Measurements from ENCODE around the gene PP2D1.
"Not testable (repeated sequence)": the region's sequence is repeated elsewhere in the genome, so short reads cannot be mapped to it uniquely, and the experiment has no call there.

DNA sequence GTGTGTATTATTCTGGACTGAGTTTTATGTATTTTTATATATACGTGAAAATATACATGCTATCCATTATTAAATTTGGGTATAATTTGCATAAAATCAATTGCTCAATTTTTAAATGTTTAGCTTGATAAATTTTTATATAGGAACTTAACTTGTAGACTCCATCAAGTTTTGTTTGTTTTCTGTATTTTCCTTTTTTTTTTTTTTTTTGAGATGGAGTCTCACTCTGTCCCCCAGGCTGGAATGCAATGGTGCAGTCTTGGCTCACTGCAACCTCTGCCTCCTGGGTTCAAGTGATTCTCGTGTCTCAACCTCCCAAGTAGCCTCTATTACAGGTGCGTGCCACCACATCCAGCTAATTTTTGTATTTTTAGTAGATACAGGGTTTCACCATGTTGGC, 4.0 kb upstream of the PP2D1 start:
- not testable (repeated sequence) for TF ChIP-seq STAT6 (CRISPR knock-in tag; conservative IDR thresholded peaks at IDR 0.05; ENCODE audit: low read depth); ATF2 (CRISPR knock-in tag; IDR thresholded peaks at IDR 0.05; ENCODE audit: borderline replicate concordance, low read depth); ZNF219 (CRISPR knock-in tag; IDR thresholded peaks at IDR 0.05; ENCODE audit: borderline replicate concordance); ZBTB43 (CRISPR knock-in tag; IDR thresholded peaks at IDR 0.05); ZNF396 (CRISPR knock-in tag; IDR thresholded peaks at IDR 0.05; ENCODE audit: borderline replicate concordance); JAZF1 (CRISPR knock-in tag; IDR thresholded peaks at IDR 0.05); FOXJ3 (CRISPR knock-in tag; IDR thresholded peaks at IDR 0.05; ENCODE audit: borderline replicate concordance); MAX (CRISPR knock-in tag; IDR thresholded peaks at IDR 0.05); EMX1 (CRISPR knock-in tag; IDR thresholded peaks at IDR 0.05); PRDM15 (CRISPR knock-in tag; IDR thresholded peaks at IDR 0.05); ELF4 (CRISPR knock-in tag; IDR thresholded peaks at IDR 0.05; ENCODE audit: low read depth)
- TF ChIP-seq, protein P1, sequence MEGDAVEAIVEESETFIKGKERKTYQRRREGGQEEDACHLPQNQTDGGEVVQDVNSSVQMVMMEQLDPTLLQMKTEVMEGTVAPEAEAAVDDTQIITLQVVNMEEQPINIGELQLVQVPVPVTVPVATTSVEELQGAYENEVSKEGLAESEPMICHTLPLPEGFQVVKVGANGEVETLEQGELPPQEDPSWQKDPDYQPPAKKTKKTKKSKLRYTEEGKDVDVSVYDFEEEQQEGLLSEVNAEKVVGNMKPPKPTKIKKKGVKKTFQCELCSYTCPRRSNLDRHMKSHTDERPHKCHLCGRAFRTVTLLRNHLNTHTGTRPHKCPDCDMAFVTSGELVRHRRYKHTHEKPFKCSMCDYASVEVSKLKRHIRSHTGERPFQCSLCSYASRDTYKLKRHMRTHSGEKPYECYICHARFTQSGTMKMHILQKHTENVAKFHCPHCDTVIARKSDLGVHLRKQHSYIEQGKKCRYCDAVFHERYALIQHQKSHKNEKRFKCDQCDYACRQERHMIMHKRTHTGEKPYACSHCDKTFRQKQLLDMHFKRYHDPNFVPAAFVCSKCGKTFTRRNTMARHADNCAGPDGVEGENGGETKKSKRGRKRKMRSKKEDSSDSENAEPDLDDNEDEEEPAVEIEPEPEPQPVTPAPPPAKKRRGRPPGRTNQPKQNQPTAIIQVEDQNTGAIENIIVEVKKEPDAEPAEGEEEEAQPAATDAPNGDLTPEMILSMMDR (IDR thresholded peaks at IDR 0.05) = not testable (repeated sequence)
- TF ChIP-seq, protein P2, sequence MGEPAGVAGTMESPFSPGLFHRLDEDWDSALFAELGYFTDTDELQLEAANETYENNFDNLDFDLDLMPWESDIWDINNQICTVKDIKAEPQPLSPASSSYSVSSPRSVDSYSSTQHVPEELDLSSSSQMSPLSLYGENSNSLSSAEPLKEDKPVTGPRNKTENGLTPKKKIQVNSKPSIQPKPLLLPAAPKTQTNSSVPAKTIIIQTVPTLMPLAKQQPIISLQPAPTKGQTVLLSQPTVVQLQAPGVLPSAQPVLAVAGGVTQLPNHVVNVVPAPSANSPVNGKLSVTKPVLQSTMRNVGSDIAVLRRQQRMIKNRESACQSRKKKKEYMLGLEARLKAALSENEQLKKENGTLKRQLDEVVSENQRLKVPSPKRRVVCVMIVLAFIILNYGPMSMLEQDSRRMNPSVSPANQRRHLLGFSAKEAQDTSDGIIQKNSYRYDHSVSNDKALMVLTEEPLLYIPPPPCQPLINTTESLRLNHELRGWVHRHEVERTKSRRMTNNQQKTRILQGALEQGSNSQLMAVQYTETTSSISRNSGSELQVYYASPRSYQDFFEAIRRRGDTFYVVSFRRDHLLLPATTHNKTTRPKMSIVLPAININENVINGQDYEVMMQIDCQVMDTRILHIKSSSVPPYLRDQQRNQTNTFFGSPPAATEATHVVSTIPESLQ (CRISPR knock-in tag; IDR thresholded peaks at IDR 0.05) = not testable (repeated sequence)

Data from WTC11 (cell line).